SK-N-SH (cell line): ENCODE results near the gene GPR173. TPM values are rescaled to one million over a fixed set of nuclear protein-coding genes. Genes with fewer than 3 reads are reported as not detected.

ENCODE experiments used
- CTCF ChIA-PET: fragments of 300-600, 350-600 bp; formaldehyde crosslinking; extraction: SDS; loops from one replicate; lab custom pipeline; 2021; lab: Yijun Ruan, JAX
- POLR2A ChIA-PET: fragments of 350-600 bp; sonication (Branson Sonifier 250); formaldehyde crosslinking; extraction: SDS; loops from one replicate; lab custom pipeline; 2020; ENCODE audit warnings: antibody characterized with exemption, inconsistent platforms; lab: Yijun Ruan, JAX
- DNase-seq: peaks from one replicate; pipeline ENCODE4 v3.0.0; 2012
- H2AFZ ChIP-seq: fragments of 200-600 bp; sonication (generic); 2 replicates; pipeline ENCODE4 v1.8.1; 2016; ENCODE audit warnings: antibody characterized with exemption, mild to moderate bottlenecking, low read depth
- H3F3A ChIP-seq: fragments of 200-600 bp; sonication (generic); replicated peaks from 2 replicates; pipeline ENCODE3; 2016; ENCODE audit warnings: antibody characterized with exemption, mild to moderate bottlenecking; ENCODE audit not compliant: insufficient read depth
- H3K27ac ChIP-seq, 2 experiments: fragments of 200-500 bp in 1 of 2; fragments of 200-600 bp in 1 of 2; sonication (Bioruptor generic) in 1 of 2; sonication (generic), shearing (Covaris generic) in 1 of 2; 2 replicates each; pipeline versions ENCODE4 v1.5.1 to v1.6.1; 2014 to 2016; ENCODE audit warnings: low read depth in 2 of 2, inconsistent platforms in 1 of 2, low read length in 1 of 2, mild to moderate bottlenecking in 1 of 2, mixed read lengths in 1 of 2
- H3K27me3 ChIP-seq: fragments of 200-600 bp; sonication (generic), shearing (Covaris generic); 2 replicates; pipeline ENCODE4 v1.6.1; 2016; ENCODE audit warnings: mixed run types; ENCODE audit not compliant: insufficient read depth
- H3K36me3 ChIP-seq, 2 experiments: fragments of 200-500 bp in 1 of 2; fragments of 200-600 bp in 1 of 2; sonication (Bioruptor generic) in 1 of 2; sonication (generic) in 1 of 2; replicated peaks in 1 of 2; 2 replicates each; pipeline versions ENCODE3 to v1.5.1; 2014 to 2016; ENCODE audit warnings: low read length in 1 of 2, mild to moderate bottlenecking in 1 of 2; ENCODE audit not compliant: insufficient read depth in 2 of 2, control insufficient read depth in 1 of 2
- H3K4me1 ChIP-seq, 2 experiments: fragments of 200-500 bp in 1 of 2; fragments of 200-600 bp in 1 of 2; sonication (Bioruptor generic) in 1 of 2; sonication (generic), shearing (Covaris generic) in 1 of 2; 2 replicates each; pipeline versions ENCODE4 v1.5.1 to v1.6.1; 2014 to 2016; ENCODE audit warnings: low read depth in 1 of 2, low read length in 1 of 2, mixed run types in 1 of 2; ENCODE audit not compliant: insufficient read depth in 2 of 2, control insufficient read depth in 1 of 2
- H3K4me2 ChIP-seq: fragments of 200-600 bp; sonication (generic), shearing (Covaris generic); 2 replicates; pipeline ENCODE4 v1.6.1; 2017; ENCODE audit warnings: mixed run types
- H3K4me3 ChIP-seq, 2 experiments: fragments of 200-500 bp in 1 of 2; fragments of 200-600 bp in 1 of 2; sonication (Bioruptor generic) in 1 of 2; sonication (generic), shearing (Covaris generic) in 1 of 2; 2 replicates each; pipeline versions ENCODE4 v1.5.1 to v1.8.1; 2014 to 2016; ENCODE audit warnings: low read depth in 2 of 2, inconsistent platforms in 1 of 2, low read length in 1 of 2, mild to moderate bottlenecking in 1 of 2, mixed read lengths in 1 of 2, moderate library complexity in 1 of 2
- H3K79me2 ChIP-seq: fragments of 200-600 bp; sonication (generic); 2 replicates; pipeline ENCODE4 v1.8.1; 2017; ENCODE audit warnings: mild to moderate bottlenecking; ENCODE audit not compliant: insufficient read depth
- H3K9ac ChIP-seq: fragments of 200-600 bp; sonication (generic); 2 replicates; pipeline ENCODE4 v1.6.1; 2017; ENCODE audit warnings: mixed run types
- H3K9me2 ChIP-seq: fragments of 200-600 bp; sonication (generic); 2 replicates; pipeline ENCODE4 v1.6.1; 2017; ENCODE audit warnings: mixed run types
- H3K9me3 ChIP-seq: fragments of 200-600 bp; sonication (generic); 2 replicates; pipeline ENCODE4 v1.6.1; 2017; ENCODE audit warnings: mixed run types, mild to moderate bottlenecking, moderate library complexity
- H4K20me1 ChIP-seq: fragments of 200-600 bp; sonication (generic); 2 replicates; pipeline ENCODE4 v1.6.1; 2017; ENCODE audit warnings: mild to moderate bottlenecking, mixed run types; ENCODE audit not compliant: insufficient read depth
- CHD2 ChIP-seq: fragments of 150-350 bp; IDR thresholded peaks from 2 replicates; pipeline ENCODE4 v1.6.1; 2018; ENCODE audit warnings: low read length; ENCODE audit not compliant: partially characterized antibody
- EZH2phosphoT487 ChIP-seq: fragments of 200-600 bp; sonication (generic); IDR thresholded peaks from 2 replicates; pipeline ENCODE4 v1.6.1; 2017; ENCODE audit warnings: low read depth, mixed run types, mild to moderate bottlenecking, antibody characterized with exemption, moderate library complexity, borderline replicate concordance
- FOSL2 ChIP-seq: IDR thresholded peaks from 2 replicates; pipeline ENCODE4 v1.4.0; 2012; ENCODE audit warnings: low read depth, mild to moderate bottlenecking, moderate library complexity, borderline replicate concordance
- FOXJ3 ChIP-seq: sonication (generic); formaldehyde crosslinking; IDR thresholded peaks from 2 replicates; pipeline ENCODE4 v1.5.1; 2020; ENCODE audit warnings: mild to moderate bottlenecking, missing genetic modification reagents
- FOXM1 ChIP-seq: IDR thresholded peaks from 2 replicates; pipeline ENCODE4 v1.4.0; 2012; ENCODE audit warnings: low read depth, mild to moderate bottlenecking
- GABPA ChIP-seq: IDR thresholded peaks from 2 replicates; pipeline ENCODE4 v1.4.0; 2012; ENCODE audit warnings: low read depth, mild to moderate bottlenecking
- GATA2 ChIP-seq: sonication (generic); formaldehyde crosslinking; IDR thresholded peaks from 2 replicates; pipeline ENCODE4 v1.5.0; 2020; ENCODE audit warnings: mild to moderate bottlenecking, missing genetic modification reagents
- JUND ChIP-seq: IDR thresholded peaks from 2 replicates; pipeline ENCODE4 v1.4.0; 2012
- MEF2A ChIP-seq: IDR thresholded peaks from 2 replicates; pipeline ENCODE4 v1.4.0; 2012; ENCODE audit warnings: low read depth, borderline replicate concordance
- NFIC ChIP-seq: IDR thresholded peaks from 2 replicates; pipeline ENCODE4 v1.4.0; 2012; ENCODE audit warnings: borderline replicate concordance
- POLR2AphosphoS5 ChIP-seq: IDR thresholded peaks from 2 replicates; pipeline ENCODE4 v1.6.1; 2012; ENCODE audit warnings: low read depth, low read length
- RFX5 ChIP-seq: IDR thresholded peaks from 2 replicates; pipeline ENCODE4 v1.6.1; 2012; ENCODE audit warnings: mild to moderate bottlenecking, improper control_type of control experiment, low read length
- SIN3A ChIP-seq: IDR thresholded peaks from 2 replicates; pipeline ENCODE4 v1.6.1; 2012; ENCODE audit warnings: low read depth, mild to moderate bottlenecking, low read length, moderate library complexity, borderline replicate concordance
- SMC3 ChIP-seq: IDR thresholded peaks from 2 replicates; pipeline ENCODE4 v1.6.1; 2012; ENCODE audit warnings: low read depth, low read length, improper control_type of control experiment
- TAF1 ChIP-seq: IDR thresholded peaks from 2 replicates; pipeline ENCODE4 v1.6.1; 2012; ENCODE audit warnings: low read depth, mild to moderate bottlenecking, low read length, moderate library complexity, borderline replicate concordance
- TCF12 ChIP-seq: IDR thresholded peaks from 2 replicates; pipeline ENCODE4 v1.4.0; 2012
- YY1 ChIP-seq: IDR thresholded peaks from 2 replicates; pipeline ENCODE4 v1.4.0; 2012; ENCODE audit warnings: low read depth, mild to moderate bottlenecking
- WGBS: methylation state at CpG from one replicate; pipeline ENCODE4 v1.1.6; 2017; ENCODE audit warnings: low lambda C conversion rate; 5-methylcytosine and 5-hydroxymethylcytosine counted together
- polyA plus RNA-seq, 3 experiments: library from polyadenylated mRNA; depleted of rRNA; stranded (reverse); fragments of >200 nt; gene quantifications; 2 replicates each; pipeline ENCODE4 v1.2.3, GENCODE V29; 2012
- TF ChIP-seq, protein P1 (sequence below): IDR thresholded peaks from 2 replicates; pipeline ENCODE4 v1.4.0; 2012; ENCODE audit warnings: low read depth
- TF ChIP-seq, protein P2 (sequence below): IDR thresholded peaks from 2 replicates; pipeline ENCODE4; 2012
- TF ChIP-seq, protein P3 (sequence below): fragments of 200-600 bp; sonication (generic); IDR thresholded peaks from 2 replicates; pipeline ENCODE4 v1.6.1; 2017; ENCODE audit warnings: antibody characterized with exemption, mild to moderate bottlenecking, moderate library complexity
- TF ChIP-seq, protein P4 (sequence below): fragments of 150-350 bp; IDR thresholded peaks from 2 replicates; pipeline ENCODE4 v1.6.1; 2017; ENCODE audit warnings: antibody characterized with exemption, low read length, low read depth, borderline replicate concordance

The GPR173 gene
- polyA plus RNA-seq, 1 of the 3 experiments (the other 2 are of a cell fraction): 5.8 TPM

DNA sequence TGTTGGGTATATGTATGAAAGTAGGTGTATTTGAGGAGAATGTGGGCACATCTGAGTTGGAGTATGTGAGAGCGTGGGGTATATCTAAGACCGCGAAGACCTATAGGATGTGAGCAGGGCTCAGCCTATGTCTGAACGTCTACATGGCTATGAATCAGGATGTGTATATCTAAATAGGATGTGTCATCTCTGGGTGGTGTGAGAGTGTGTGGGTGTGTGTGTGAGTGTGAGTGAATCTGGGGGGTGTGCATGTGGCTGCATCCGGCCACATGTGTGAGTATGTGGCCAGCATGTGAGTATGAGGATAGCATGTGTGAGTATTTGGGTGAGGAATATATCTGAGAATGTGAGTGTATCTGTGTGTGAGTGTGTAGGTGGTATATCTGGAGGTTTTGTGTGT is 7.7 kb downstream of the GPR173 start:
- Histone ChIP-seq H3K27ac (no peak overlapping the region), H4K20me1 (peaks cover 27% of the 10 kb centered on the region; the same call in 1 of the 2 replicates), H3K36me3 (no peaks in the 10 kb centered on the region), H3F3A (no peaks in the 10 kb centered on the region), H3K9me3 (no peaks in the 10 kb centered on the region), H3K27me3 (no peaks in the 10 kb centered on the region; the same call in 1 of the 2 replicates), H2AFZ (no peak overlapping the region), H3K4me2 (no peak overlapping the region), H3K4me1 (no peaks in the 10 kb centered on the region; a peak in 1 of 4 replicates), H3K79me2 (peaks cover 51% of the 10 kb centered on the region), H3K4me3 (no peak overlapping the region), H3K9ac (no peak overlapping the region), H3K9me2 (no peaks in the 10 kb centered on the region)
- POLR2A ChIA-PET: no interaction called here
- 63% methylated on average over 5 of the region's 5 CpGs for WGBS
- CTCF ChIA-PET: no interaction called here
- DNase-seq: no peak
- no peak for TF ChIP-seq POLR2AphosphoS5
- TF ChIP-seq TAF1: no peak
- no peak for TF ChIP-seq SIN3A
- no peak for TF ChIP-seq SMC3
- no peak for TF ChIP-seq YY1
- TF ChIP-seq FOXM1: no peak
- TF ChIP-seq, protein P1, sequence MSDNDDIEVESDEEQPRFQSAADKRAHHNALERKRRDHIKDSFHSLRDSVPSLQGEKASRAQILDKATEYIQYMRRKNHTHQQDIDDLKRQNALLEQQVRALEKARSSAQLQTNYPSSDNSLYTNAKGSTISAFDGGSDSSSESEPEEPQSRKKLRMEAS: no peak
- no peak for TF ChIP-seq MEF2A
- no peak for TF ChIP-seq GABPA
- TF ChIP-seq RFX5: no peak
- TF ChIP-seq TCF12: no peak

DNA sequence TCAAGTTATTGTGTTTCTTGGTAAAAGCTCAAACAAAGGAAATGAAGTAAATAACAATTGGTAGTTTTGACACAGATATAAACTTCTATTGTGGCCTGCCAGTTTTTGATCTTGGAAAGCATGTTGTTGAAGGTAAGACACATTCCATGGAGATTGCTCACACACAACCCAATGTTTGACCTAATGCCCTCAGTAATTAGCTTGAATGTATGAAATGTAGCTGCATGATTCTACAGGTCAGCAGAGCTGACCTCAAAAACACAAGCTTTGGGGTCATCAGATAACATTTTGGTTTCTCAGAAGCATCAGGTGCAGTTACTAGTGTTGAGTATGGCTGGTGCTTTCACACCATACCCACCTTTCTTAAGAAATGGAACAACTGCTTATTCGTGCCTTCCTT is 16.5 kb downstream of the GPR173 start:
- Histone ChIP-seq H4K20me1 (0 out of 2 replicates have a peak, but pooled peaks cover 4% of the 10 kb centered on the region), H2AFZ (no peak overlapping the region), H3K9me3 (no peaks in the 10 kb centered on the region), H3K9me2 (no peaks in the 10 kb centered on the region), H3K79me2 (no peaks in the 10 kb centered on the region), H3K4me1 (no peaks in the 10 kb centered on the region), H3K36me3 (no peaks in the 10 kb centered on the region), H3K9ac (no peak overlapping the region), H3K4me3 (no peak overlapping the region), H3K27me3 (peaks cover 6% of the 10 kb centered on the region), H3F3A (no peaks in the 10 kb centered on the region), H3K4me2 (no peak overlapping the region)
- 35% methylated on average over 1 of the region's 1 CpG for WGBS
- CTCF ChIA-PET: no interaction called here
- DNase-seq: no peak
- POLR2A ChIA-PET: no interaction called here
- TF ChIP-seq, protein P1: no peak
- no peak for TF ChIP-seq JUND
- TF ChIP-seq EZH2phosphoT487: no peak
- TF ChIP-seq FOSL2: no peak
- TF ChIP-seq NFIC: no peak
- TF ChIP-seq FOXJ3 (CRISPR knock-in tag): no peak
- TF ChIP-seq GABPA: no peak
- TF ChIP-seq, protein P2, sequence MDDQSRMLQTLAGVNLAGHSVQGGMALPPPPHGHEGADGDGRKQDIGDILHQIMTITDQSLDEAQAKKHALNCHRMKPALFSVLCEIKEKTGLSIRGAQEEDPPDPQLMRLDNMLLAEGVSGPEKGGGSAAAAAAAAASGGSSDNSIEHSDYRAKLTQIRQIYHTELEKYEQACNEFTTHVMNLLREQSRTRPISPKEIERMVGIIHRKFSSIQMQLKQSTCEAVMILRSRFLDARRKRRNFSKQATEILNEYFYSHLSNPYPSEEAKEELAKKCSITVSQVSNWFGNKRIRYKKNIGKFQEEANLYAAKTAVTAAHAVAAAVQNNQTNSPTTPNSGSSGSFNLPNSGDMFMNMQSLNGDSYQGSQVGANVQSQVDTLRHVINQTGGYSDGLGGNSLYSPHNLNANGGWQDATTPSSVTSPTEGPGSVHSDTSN: no peak
- TF ChIP-seq POLR2AphosphoS5: no peak
- no peak for TF ChIP-seq TAF1
- TF ChIP-seq, protein P3, sequence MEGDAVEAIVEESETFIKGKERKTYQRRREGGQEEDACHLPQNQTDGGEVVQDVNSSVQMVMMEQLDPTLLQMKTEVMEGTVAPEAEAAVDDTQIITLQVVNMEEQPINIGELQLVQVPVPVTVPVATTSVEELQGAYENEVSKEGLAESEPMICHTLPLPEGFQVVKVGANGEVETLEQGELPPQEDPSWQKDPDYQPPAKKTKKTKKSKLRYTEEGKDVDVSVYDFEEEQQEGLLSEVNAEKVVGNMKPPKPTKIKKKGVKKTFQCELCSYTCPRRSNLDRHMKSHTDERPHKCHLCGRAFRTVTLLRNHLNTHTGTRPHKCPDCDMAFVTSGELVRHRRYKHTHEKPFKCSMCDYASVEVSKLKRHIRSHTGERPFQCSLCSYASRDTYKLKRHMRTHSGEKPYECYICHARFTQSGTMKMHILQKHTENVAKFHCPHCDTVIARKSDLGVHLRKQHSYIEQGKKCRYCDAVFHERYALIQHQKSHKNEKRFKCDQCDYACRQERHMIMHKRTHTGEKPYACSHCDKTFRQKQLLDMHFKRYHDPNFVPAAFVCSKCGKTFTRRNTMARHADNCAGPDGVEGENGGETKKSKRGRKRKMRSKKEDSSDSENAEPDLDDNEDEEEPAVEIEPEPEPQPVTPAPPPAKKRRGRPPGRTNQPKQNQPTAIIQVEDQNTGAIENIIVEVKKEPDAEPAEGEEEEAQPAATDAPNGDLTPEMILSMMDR: no peak
- TF ChIP-seq, protein P4, sequence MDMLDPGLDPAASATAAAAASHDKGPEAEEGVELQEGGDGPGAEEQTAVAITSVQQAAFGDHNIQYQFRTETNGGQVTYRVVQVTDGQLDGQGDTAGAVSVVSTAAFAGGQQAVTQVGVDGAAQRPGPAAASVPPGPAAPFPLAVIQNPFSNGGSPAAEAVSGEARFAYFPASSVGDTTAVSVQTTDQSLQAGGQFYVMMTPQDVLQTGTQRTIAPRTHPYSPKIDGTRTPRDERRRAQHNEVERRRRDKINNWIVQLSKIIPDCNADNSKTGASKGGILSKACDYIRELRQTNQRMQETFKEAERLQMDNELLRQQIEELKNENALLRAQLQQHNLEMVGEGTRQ: no peak
- no peak for TF ChIP-seq GATA2 (CRISPR knock-in tag)
- TF ChIP-seq CHD2: no peak
- TF ChIP-seq SMC3: no peak
- TF ChIP-seq, all 33 proteins: peak for 0
- no peak overlapping the region for H3K27ac ChIP-seq
